Psoas muscle (tissue), 8 donors: Measurements from ENCODE around the gene SRGAP2B. TPM values are rescaled to one million over a fixed set of nuclear protein-coding genes. Genes with fewer than 3 reads are reported as not detected.
"Not testable (repeated sequence)": the region's sequence is repeated elsewhere in the genome, so short reads cannot be mapped to it uniquely, and the experiment has no call there.

Source experiments
- ATAC-seq, 4 donors: fragments of 200-7000 bp; cut with Tn5 transposase; one replicate each; pipeline ENCODE4 v1.9.1; 2020; ENCODE audit warnings: moderate library complexity in 3 of 4, mild to moderate bottlenecking in 2 of 4
- DNase-seq, 2 donors: peaks; one replicate each; pipeline ENCODE4 v3.0.0-alpha.2; 2020
- H3K27ac ChIP-seq: fragments of 200-600 bp; one replicate; pipeline ENCODE4 v1.8.0; 2022
- H3K27me3 ChIP-seq, 3 donors: fragments of 200-600 bp in 1 of 3; one replicate each; pipeline versions ENCODE4 v1.6.1 to v1.8.0; 2013 to 2022; ENCODE audit warnings: low read length in 2 of 3, mild to moderate bottlenecking in 2 of 3, moderate library complexity in 1 of 3; ENCODE audit not compliant: insufficient read depth in 3 of 3
- H3K36me3 ChIP-seq, 2 donors: fragments of 200-600 bp in 1 of 2; one replicate each; pipeline versions ENCODE4 v1.6.1 to v1.8.0; 2013 to 2022; ENCODE audit warnings: low read depth in 1 of 2, mild to moderate bottlenecking in 1 of 2, moderate library complexity in 1 of 2; ENCODE audit not compliant: insufficient read depth in 1 of 2
- H3K4me1 ChIP-seq: fragments of 200-600 bp; one replicate; pipeline ENCODE4 v1.8.0; 2022
- H3K4me3 ChIP-seq: fragments of 200-600 bp; one replicate; pipeline ENCODE4 v1.8.0; 2022; ENCODE audit warnings: mild to moderate bottlenecking
- H3K9me3 ChIP-seq: fragments of 200-600 bp; one replicate; pipeline ENCODE4 v1.8.0; 2022
- WGBS, 3 donors: extraction: QIAGEN DNeasy Blood & Tissue Kit; methylation state at CpG; one replicate each; pipeline versions ENCODE4 v1.1.6 to v1.1.7; 2013; 5-methylcytosine and 5-hydroxymethylcytosine counted together
- intact Hi-C, 2 donors: fragments of 100-400 bp; cut with DNase I; formaldehyde crosslinking; loops; one replicate each; pipeline versions ENCODE4 v1.11.0 to v1.14.2; 2022
- polyA plus RNA-seq, 3 donors: library from polyadenylated mRNA; stranded (reverse); fragments of 200-250 nt; gene quantifications; one replicate each; pipeline ENCODE4 v1.2.3, GENCODE V29; 2013
- total RNA-seq, 4 donors: library from RNA; stranded (reverse); fragmentation: NEBNext Ultra II Directional in 2 of 4; extraction: Animal tissue kit (Norgen Biotek cat#: 25700) in 2 of 4; gene quantifications; one replicate each; pipeline versions ENCODE4 v1.2.1 to v1.2.4, GENCODE V29; 2021 to 2023
- donor health status: healthy with polysubstance abuse.
- donor health status: DM: no; HTN: no; CAD: no; lungs with moderate emphysema.
- donor health status: Bipolar disorder and iron deficiency.
- donor health status: healthy.
- donor health status: DM: yes; HTN: yes; CAD: no.
- donor health status: DM: no; HTN: no; CAD: no.
- donor health status: DM: no; HTN: no; CAD: no.
- donor health status: DM: yes; HTN: yes; CAD: no.

The SRGAP2B gene
- total and polyA plus RNA-seq, 7 donors: 2.3 to 12.5 (median 3.8) TPM

DNA sequence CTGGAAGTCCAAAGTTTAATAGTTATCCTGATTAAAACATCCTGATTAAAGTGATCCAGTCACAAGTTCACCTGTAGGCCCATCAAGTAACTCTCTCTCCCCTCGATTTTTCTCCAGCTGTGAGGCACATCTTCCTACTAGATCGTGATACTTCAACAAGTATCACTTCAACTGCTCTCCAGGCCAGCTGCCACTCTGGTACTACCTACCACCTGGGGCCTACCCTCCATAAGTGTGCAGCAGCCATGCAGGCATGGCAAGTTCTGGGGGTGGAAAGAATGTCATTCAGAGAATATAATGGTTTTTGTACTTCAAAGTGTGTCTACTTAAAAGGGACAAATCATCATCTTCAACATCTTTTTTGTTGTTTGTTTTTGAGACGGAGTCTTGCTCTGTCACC lies 14.9 kb downstream of the SRGAP2B start:
- H3K9me3 ChIP-seq, H3K4me3 ChIP-seq, ATAC-seq, H3K4me1 ChIP-seq, intact Hi-C loops, DNase-seq, H3K36me3 ChIP-seq, H3K27ac ChIP-seq, H3K27me3 ChIP-seq: not testable (repeated sequence)
- WGBS, 3 donors: 68 to 79% (median 71%) methylated on average over 2 of the region's 3 CpGs

GRCh38 chr1:145079737-145080136 lies 15.4 kb downstream of the SRGAP2B start:
- DNase-seq, H3K4me3 ChIP-seq, H3K4me1 ChIP-seq, H3K9me3 ChIP-seq, H3K27me3 ChIP-seq, ATAC-seq, intact Hi-C loops, H3K36me3 ChIP-seq, H3K27ac ChIP-seq: not testable (repeated sequence)
- 64 to 74% (median 73%) methylated on average over 1 to 2 of the region's 2 CpGs for WGBS, 3 donors

DNA sequence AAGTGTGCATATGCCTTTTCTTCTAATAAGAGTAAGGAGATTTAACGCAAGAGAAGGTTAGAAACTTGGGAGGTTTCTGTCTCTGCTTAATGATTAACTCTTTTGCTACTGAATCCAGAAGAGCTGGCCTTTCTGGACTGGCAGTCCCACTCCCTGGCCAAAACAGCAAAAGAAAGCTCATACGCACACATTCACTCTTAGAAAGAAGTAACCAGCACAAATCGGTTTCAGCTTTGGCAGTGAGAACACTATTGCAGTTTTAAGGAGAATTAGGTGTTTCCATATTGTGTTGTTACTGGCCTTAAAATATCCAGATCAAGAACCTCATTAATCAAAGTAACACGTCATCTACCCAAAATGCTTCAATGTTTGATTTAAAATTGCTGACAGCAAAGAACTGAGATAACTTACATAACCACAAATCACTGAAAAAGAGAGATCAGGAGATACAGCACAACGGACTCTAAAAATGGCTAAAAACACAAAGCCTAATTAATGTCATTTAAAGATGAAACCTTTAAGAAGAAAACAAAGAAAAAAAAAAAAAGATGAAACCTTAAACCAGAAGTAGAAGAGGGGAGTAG lies 16.2 kb downstream of the SRGAP2B start:
- H3K27me3 ChIP-seq, H3K36me3 ChIP-seq, intact Hi-C loops, H3K4me1 ChIP-seq, H3K4me3 ChIP-seq, H3K27ac ChIP-seq, DNase-seq, H3K9me3 ChIP-seq, ATAC-seq: not testable (repeated sequence)
- WGBS, 3 donors: no CpG with 5 or more reads among the region's 5 CpGs

DNA sequence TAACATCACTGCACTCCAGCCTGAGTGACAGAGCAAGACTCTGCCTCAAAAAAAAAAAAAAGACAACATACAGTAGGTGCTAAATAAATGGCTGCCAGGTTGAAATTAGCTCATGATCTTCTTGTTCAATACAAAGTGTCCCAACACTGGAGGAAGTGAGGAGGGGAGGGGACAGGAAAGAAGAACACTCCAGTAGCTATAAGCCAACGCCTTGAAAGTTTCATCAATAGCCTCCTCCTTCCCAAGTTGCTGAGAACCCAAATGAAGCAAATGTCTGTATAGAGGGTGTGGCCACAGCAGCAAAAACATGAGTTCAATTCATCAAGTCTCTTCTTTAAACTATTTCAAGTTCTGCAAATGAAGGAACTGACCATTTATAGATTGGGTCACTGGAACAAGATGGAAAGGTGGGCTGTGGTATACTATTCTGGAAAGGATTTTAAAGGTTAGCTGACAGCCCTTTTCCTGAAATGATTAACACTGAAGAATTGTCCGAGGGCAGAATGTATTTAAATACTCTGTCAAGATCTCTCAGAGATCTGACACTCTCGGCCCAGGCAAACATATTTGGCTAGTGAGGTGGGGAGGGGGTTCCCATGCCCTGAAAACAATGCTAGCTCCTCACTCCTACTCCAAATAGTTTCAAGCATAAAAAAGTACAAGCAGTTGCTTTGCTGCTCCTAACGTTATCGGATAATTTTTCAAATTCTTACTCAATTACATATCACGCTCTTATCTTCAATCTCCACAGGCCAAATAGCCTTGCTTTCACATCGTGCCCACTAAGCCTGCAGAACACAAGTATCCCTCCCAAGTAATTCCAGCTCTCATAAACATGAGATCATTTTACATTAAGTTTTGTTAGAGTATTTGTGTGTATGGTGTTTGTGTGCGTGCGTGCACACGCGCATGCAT lies 17.0 kb downstream of the SRGAP2B start:
- H3K4me3 ChIP-seq, H3K27me3 ChIP-seq, ATAC-seq, DNase-seq, H3K9me3 ChIP-seq, H3K36me3 ChIP-seq, H3K27ac ChIP-seq, intact Hi-C loops, H3K4me1 ChIP-seq: not testable (repeated sequence)
- no CpG with 5 or more reads among the region's 11 CpGs for WGBS, 3 donors

- intact Hi-C loops, ATAC-seq, H3K4me1 ChIP-seq: not testable (repeated sequence)
Observed at GRCh38 chr1:145076877-145077276, 18.3 kb downstream of the SRGAP2B start.

DNA sequence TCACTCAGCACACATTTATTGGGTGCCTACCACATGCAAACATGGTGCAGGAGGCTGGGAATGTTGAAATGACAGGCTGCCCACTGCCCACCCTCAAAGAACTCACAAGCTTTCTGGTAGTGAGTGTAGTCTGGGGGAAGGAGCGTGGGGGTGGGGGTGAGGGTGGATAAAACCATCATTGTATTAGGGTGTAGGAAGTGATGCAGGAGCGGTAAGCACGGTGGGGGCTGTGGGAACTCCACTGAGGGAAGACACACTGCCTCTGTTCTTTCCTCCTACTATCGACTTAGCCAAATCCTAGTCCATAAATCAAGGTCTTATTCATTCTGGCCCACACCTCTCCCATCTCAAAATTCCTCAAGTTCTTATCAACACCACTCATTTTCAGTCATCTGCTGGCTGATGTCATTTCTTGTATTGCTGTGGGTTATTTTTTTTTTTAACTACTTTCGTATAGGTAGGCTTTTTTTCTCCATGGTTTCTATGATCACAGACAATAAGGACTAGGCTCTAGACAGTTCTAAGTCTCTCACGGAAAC lies 21.0 kb downstream of the SRGAP2B start:
- H3K27ac ChIP-seq, intact Hi-C loops, H3K4me3 ChIP-seq, H3K27me3 ChIP-seq, DNase-seq, ATAC-seq, H3K9me3 ChIP-seq, H3K4me1 ChIP-seq, H3K36me3 ChIP-seq: not testable (repeated sequence)
- WGBS, 3 donors: 48 to 92% (median 72%) methylated on average over 2 to 3 of the region's 6 CpGs

More at GRCh38 chr1:145076877-145077276, 18.3 kb downstream of the SRGAP2B start:
- H3K9me3 ChIP-seq, H3K27me3 ChIP-seq, H3K4me3 ChIP-seq, H3K36me3 ChIP-seq, H3K27ac ChIP-seq, DNase-seq: not testable (repeated sequence)
- no CpG with 5 or more reads among the region's 3 CpGs for WGBS, 3 donors

DNA sequence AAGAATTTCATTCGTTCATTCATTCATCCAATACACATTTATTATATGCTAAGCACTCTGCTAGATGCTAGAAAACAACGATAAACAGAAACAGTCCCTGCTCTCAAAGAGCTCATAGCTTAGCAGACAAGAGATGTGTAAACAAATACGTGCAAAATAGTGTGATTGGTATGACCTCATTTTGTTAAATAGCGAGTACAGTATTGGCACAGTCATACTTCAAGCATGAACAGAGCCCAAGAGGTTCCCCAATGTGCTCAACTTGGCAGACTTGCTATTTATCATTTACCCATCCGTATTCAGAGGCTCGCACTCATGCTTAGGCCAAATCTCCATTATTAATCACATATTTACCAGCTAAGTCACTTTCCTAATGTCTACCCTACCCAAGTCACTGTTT lies 23.6 kb downstream of the SRGAP2B start:
- H3K9me3 ChIP-seq, intact Hi-C loops, H3K27me3 ChIP-seq, H3K4me1 ChIP-seq, DNase-seq, ATAC-seq, H3K36me3 ChIP-seq, H3K27ac ChIP-seq, H3K4me3 ChIP-seq: not testable (repeated sequence)
- 67% methylated on average over 1 of the region's 6 CpGs; no CpG with 5 or more reads in 2 of the 3 donors for WGBS, 3 donors

- H3K9me3 ChIP-seq, H3K4me3 ChIP-seq, H3K27me3 ChIP-seq, DNase-seq, ATAC-seq, H3K36me3 ChIP-seq, intact Hi-C loops, H3K27ac ChIP-seq, H3K4me1 ChIP-seq: not testable (repeated sequence)
- no CpG with 5 or more reads among the region's 10 CpGs for WGBS, 3 donors
Observed at GRCh38 chr1:145066486-145066885, 28.6 kb downstream of the SRGAP2B start.

GRCh38 chr1:145065194-145065826 lies 29.8 kb downstream of the SRGAP2B start:
- ATAC-seq, intact Hi-C loops, DNase-seq, H3K4me1 ChIP-seq, H3K4me3 ChIP-seq, H3K27ac ChIP-seq, H3K9me3 ChIP-seq, H3K36me3 ChIP-seq, H3K27me3 ChIP-seq: not testable (repeated sequence)
- WGBS, 3 donors: 34 to 80% (median 72%) methylated on average over 1 to 2 of the region's 5 CpGs

DNA sequence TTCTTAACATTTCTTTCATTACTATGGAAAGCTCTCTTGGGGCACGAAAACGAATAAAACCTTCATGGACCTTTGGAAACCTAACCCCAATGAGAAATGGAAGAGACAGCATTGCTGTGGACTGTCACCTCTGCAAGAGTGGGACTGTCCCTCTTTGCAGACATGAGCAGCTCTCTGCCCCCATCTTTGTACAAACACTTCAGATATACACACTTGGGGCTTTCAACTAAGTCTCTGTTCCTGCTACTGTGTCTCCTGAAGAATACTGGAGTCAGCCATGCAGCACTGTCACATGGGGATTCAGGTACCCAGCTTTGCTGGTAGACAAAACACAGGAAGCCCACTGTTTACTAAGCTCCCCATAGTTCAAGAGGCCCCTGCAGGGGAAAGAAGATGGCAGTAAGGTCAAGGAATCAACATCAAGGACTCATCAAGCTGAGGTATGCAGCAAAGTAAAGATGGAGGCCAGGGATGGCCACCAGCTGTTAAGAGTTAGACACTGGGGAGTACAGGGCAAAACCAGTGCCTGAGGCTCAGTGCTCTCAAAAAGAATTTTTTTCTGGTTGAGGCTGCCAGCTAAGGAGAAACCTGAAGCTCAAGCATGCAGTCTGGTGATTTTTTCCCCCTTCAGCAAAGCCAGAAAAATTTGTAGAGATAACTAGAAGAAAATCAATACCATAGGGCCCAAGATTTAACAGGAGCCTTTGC lies 31.0 kb downstream of the SRGAP2B start:
- H3K4me1 ChIP-seq, intact Hi-C loops, H3K36me3 ChIP-seq, H3K9me3 ChIP-seq, H3K4me3 ChIP-seq, H3K27me3 ChIP-seq, DNase-seq, H3K27ac ChIP-seq, ATAC-seq: not testable (repeated sequence)
- WGBS, 3 donors: no CpG with 5 or more reads among the region's 2 CpGs
